Measurements from ENCODE around the gene VIPR1. TPM values are rescaled to one million over a fixed set of nuclear protein-coding genes. Genes with fewer than 3 reads are reported as not detected.

Gene VIPR1
- polyA plus RNA-seq, 1 of the 3 experiments (the other 2 are of a cell fraction): not detected

DNA sequence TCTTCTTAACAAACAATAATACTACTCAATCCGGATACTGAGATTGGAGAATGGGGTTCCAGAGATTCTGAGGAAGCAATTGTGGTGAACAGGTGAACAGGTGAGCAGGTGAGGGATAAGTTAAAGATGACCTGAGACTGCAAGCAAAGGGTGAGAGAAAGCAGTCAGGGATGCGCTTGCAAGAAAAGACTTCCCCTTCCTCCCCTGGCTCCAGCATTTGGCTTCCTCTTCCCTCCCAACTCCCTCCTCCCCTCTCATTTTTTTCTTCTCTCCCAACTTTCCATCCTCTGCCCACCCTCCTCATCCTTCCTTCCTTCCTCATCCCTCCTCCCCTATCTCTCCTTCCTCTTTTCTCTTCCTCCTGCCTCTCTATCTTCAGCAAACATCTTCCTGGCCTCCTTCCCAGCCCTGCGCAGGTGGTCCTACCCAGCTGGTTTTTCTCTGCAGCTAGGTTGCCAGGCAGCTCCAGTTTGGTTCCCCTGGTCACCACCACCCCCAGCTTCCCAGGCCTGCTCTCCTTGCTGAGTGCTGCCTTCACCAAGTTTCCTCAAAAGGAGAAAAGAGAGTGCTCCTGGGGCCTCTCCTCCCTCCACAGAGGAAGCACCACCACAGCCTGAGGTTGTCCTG, 10.4 kb upstream of the VIPR1 start:
- Histone ChIP-seq H3K79me2 (ENCODE audit: insufficient read depth) (no peaks in the 10 kb centered on the region), H3K27me3 (ENCODE audit: insufficient read depth) (no peaks in the 10 kb centered on the region), H3K9me3 (no peaks in the 10 kb centered on the region), H2AFZ (ENCODE audit: low read depth) (no peak overlapping the region), H3K9ac (no peak overlapping the region), H3F3A (replicated peaks; ENCODE audit: insufficient read depth) (no peaks in the 10 kb centered on the region), H3K4me3 (ENCODE audit: low read depth in 2 of 2, low read length in 1 of 2) (no peak overlapping the region), H3K4me2 (no peak overlapping the region), H3K4me1 (ENCODE audit: control insufficient read depth in 1 of 2, insufficient read depth in 2 of 2, low read depth in 1 of 2, low read length in 1 of 2) (peaks cover 0 to 5% of the 10 kb centered on the region in 2 experiments; a peak in 1 of 4 replicates), H3K27ac (ENCODE audit: low read depth in 2 of 2, low read length in 1 of 2) (no peak overlapping the region), H3K9me2 (no peaks in the 10 kb centered on the region), H4K20me1 (ENCODE audit: insufficient read depth) (no peaks in the 10 kb centered on the region), H3K36me3 (replicated peaks in 1 of 2; ENCODE audit: control insufficient read depth in 1 of 2, insufficient read depth in 2 of 2, low read length in 1 of 2) (no peaks in the 10 kb centered on the region)
- WGBS (ENCODE audit: low lambda C conversion rate): 72% methylated on average over 3 of the region's 3 CpGs
- TF ChIP-seq SMC3 (IDR thresholded peaks at IDR 0.05; ENCODE audit: low read depth, low read length) (no peak), MEF2A (IDR thresholded peaks at IDR 0.05; ENCODE audit: borderline replicate concordance, low read depth) (no peak), POLR2AphosphoS5 (IDR thresholded peaks at IDR 0.05; ENCODE audit: low read depth, low read length) (no peak), RFX5 (IDR thresholded peaks at IDR 0.05; ENCODE audit: low read length) (no peak), FOXJ3 (CRISPR knock-in tag; IDR thresholded peaks at IDR 0.05) (no peak), EZH2phosphoT487 (IDR thresholded peaks at IDR 0.05; ENCODE audit: borderline replicate concordance, low read depth) (no peak), CTCF (IDR thresholded peaks at IDR 0.05) (no peak), YY1 (IDR thresholded peaks at IDR 0.05; ENCODE audit: low read depth) (no peak), USF1 (IDR thresholded peaks at IDR 0.05; ENCODE audit: borderline replicate concordance, low read depth) (no peak), TEAD4 (IDR thresholded peaks at IDR 0.05; ENCODE audit: borderline replicate concordance, insufficient read depth) (no peak), GABPA (IDR thresholded peaks at IDR 0.05; ENCODE audit: low read depth) (no peak), TCF12 (IDR thresholded peaks at IDR 0.05) (no peak), FOSL2 (IDR thresholded peaks at IDR 0.05; ENCODE audit: borderline replicate concordance, low read depth) (no peak), RXRA (IDR thresholded peaks at IDR 0.05; ENCODE audit: borderline replicate concordance, low read depth) (no peak), CHD2 (IDR thresholded peaks at IDR 0.05; ENCODE audit: low read length, partially characterized antibody) (no peak)
- TF ChIP-seq, protein P1, sequence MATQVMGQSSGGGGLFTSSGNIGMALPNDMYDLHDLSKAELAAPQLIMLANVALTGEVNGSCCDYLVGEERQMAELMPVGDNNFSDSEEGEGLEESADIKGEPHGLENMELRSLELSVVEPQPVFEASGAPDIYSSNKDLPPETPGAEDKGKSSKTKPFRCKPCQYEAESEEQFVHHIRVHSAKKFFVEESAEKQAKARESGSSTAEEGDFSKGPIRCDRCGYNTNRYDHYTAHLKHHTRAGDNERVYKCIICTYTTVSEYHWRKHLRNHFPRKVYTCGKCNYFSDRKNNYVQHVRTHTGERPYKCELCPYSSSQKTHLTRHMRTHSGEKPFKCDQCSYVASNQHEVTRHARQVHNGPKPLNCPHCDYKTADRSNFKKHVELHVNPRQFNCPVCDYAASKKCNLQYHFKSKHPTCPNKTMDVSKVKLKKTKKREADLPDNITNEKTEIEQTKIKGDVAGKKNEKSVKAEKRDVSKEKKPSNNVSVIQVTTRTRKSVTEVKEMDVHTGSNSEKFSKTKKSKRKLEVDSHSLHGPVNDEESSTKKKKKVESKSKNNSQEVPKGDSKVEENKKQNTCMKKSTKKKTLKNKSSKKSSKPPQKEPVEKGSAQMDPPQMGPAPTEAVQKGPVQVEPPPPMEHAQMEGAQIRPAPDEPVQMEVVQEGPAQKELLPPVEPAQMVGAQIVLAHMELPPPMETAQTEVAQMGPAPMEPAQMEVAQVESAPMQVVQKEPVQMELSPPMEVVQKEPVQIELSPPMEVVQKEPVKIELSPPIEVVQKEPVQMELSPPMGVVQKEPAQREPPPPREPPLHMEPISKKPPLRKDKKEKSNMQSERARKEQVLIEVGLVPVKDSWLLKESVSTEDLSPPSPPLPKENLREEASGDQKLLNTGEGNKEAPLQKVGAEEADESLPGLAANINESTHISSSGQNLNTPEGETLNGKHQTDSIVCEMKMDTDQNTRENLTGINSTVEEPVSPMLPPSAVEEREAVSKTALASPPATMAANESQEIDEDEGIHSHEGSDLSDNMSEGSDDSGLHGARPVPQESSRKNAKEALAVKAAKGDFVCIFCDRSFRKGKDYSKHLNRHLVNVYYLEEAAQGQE (IDR thresholded peaks at IDR 0.05; ENCODE audit: low read depth, low read length): no peak
- TF ChIP-seq, protein P2, sequence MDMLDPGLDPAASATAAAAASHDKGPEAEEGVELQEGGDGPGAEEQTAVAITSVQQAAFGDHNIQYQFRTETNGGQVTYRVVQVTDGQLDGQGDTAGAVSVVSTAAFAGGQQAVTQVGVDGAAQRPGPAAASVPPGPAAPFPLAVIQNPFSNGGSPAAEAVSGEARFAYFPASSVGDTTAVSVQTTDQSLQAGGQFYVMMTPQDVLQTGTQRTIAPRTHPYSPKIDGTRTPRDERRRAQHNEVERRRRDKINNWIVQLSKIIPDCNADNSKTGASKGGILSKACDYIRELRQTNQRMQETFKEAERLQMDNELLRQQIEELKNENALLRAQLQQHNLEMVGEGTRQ (IDR thresholded peaks at IDR 0.05; ENCODE audit: borderline replicate concordance, low read depth, low read length): no peak
- no peak for DNase-seq
- POLR2A ChIA-PET: no interaction called here
- CTCF ChIA-PET: interaction anchor here (0.6 kb wide), 1 partner anchor 165 kb away, joined by 3 read pairs; no protein-coding TSS in a partner anchor

All from SK-N-SH (cell line).